ENCODE data around the gene PARD3B. TPM values are rescaled to one million over a fixed set of nuclear protein-coding genes. Genes with fewer than 3 reads are reported as not detected.

Gene PARD3B
- total RNA-seq, 1 experiment from 2014 or later, result 7.6 TPM

GRCh38 chr2:205370726-205371125 lies 825.5 kb downstream of the PARD3B start:
- CTCF ChIA-PET, result no interaction called here
- no peak for TF ChIP-seq CTCF (conservative IDR thresholded peaks at IDR 0.05)
- no peak for TF ChIP-seq EZH2 (IDR thresholded peaks at IDR 0.05; ENCODE audit: low read depth)

DNA sequence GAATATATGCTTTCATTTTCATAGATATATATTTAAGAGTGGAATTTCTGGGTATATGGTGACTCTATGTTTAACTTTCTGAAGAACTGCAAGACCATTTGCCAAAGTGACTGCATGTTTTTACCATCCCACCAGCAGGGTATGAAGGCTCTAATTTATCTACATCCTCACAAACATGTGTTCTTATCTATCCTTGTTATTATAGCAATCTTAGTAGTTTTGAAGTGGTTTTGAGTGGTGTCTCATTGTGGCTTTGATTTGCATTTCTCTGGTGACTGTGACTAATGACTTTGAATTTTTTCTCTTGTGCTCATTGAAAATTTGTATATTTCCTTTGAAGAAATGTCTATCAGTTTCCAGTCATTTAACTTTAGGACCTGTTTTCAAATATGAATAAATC lies 826.9 kb downstream of the PARD3B start:
- intact Hi-C loops (cut with micrococcal nuclease; ENCODE audit: unreplicated experiment), result no loop called here
- no peaks in the 10 kb centered on the region for H3K36me3 ChIP-seq (ENCODE audit: low read depth)
- DNase-seq, result no peak
- no peaks in the 10 kb centered on the region for H4K20me1 ChIP-seq (ENCODE audit: insufficient read depth)
- H3K9me3 ChIP-seq (ENCODE audit: insufficient read depth, low read depth), result no peaks in the 10 kb centered on the region
- H3K27ac ChIP-seq, result no peak overlapping the region
- TF ChIP-seq EZH2 (IDR thresholded peaks at IDR 0.05; ENCODE audit: low read depth) (no peak), CTCF (conservative IDR thresholded peaks at IDR 0.05) (no peak)
- no peak overlapping the region for H3K4me2 ChIP-seq
- POLR2A ChIA-PET (ENCODE audit: unreplicated experiment), result no interaction called here
- H3K4me1 ChIP-seq (replicated peaks; ENCODE audit: insufficient read depth), result no peaks in the 10 kb centered on the region
- no peaks in the 10 kb centered on the region for H3F3A ChIP-seq (ENCODE audit: insufficient read depth, low read depth)
- no peaks in the 10 kb centered on the region for H3K9me2 ChIP-seq (ENCODE audit: insufficient read depth)
- H3K27me3 ChIP-seq (ENCODE audit: insufficient read depth, low read depth), result no peaks in the 10 kb centered on the region
- CTCF ChIA-PET, result no interaction called here
- no peak overlapping the region for H2AFZ ChIP-seq
- no TSS peak for BruUV-seq (replicated peaks)
- no peaks in the 10 kb centered on the region for H3K79me2 ChIP-seq (ENCODE audit: low read depth)
- H3K4me3 ChIP-seq, result no peak overlapping the region

More at GRCh38 chr2:205370726-205371125, 825.5 kb downstream of the PARD3B start:
- Histone ChIP-seq H3K4me2 (no peak overlapping the region), H3K4me1 (replicated peaks; ENCODE audit: insufficient read depth) (no peaks in the 10 kb centered on the region), H3K79me2 (ENCODE audit: low read depth) (no peaks in the 10 kb centered on the region), H3K4me3 (no peak overlapping the region), H3K9me3 (ENCODE audit: insufficient read depth, low read depth) (no peaks in the 10 kb centered on the region), H3K27me3 (ENCODE audit: insufficient read depth, low read depth) (no peaks in the 10 kb centered on the region), H3K36me3 (ENCODE audit: low read depth) (no peaks in the 10 kb centered on the region), H2AFZ (no peak overlapping the region), H3K27ac (no peak overlapping the region), H4K20me1 (ENCODE audit: insufficient read depth) (no peaks in the 10 kb centered on the region), H3F3A (ENCODE audit: insufficient read depth, low read depth) (no peaks in the 10 kb centered on the region), H3K9me2 (ENCODE audit: insufficient read depth) (no peaks in the 10 kb centered on the region)
- DNase-seq, result no peak
- BruUV-seq (replicated peaks), result no TSS peak
- intact Hi-C loops (cut with micrococcal nuclease; ENCODE audit: unreplicated experiment), result no loop called here
- POLR2A ChIA-PET (ENCODE audit: unreplicated experiment), result no interaction called here

DNA sequence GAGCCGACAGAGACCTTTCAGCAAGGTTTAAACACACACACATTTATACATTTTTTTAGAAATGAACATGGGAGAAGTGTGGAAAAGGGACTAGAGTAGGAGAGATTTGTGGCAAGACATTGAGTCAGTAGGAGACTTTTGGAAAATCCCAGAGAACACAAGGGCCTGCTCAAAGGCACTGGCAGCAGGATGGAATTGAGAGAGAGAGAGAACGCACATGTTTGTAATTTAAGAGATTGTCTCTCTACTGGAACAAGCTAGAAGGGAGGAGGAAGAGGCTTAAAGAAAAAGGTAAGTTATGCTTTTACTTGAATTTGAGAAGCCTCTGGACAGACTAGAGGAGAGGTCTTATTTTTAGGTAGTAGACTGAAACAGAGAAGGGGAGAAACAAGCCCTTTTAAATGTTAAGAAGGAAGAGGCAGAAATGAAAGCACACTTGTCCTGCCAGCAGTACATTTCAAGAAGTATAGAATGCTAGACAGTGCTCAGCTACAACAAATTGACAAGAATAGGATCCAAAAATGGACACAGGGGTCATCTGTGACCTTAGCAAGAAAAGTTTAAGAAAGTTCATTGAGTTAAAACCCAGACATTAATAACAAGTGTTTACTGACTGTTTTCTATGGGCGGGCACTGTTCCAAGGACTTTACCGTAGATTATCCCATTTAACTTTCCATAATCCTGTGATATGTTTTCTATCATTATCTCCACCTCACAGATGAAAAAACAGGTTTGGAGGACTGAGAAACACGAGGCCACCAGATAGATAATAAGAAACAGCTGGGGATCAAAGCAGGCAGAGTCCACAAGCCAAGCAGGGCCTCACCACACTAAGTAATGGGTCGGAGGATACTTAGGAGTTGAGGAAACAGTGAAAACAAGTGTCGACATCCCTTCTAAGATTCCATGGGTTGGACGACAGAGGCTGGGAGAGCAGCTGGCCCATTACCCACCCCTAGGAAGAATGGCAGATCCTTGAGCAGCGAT lies 830.5 kb downstream of the PARD3B start:
- intact Hi-C loops (cut with micrococcal nuclease; ENCODE audit: unreplicated experiment), result no loop called here
- Histone ChIP-seq H3K9me2 (ENCODE audit: insufficient read depth) (no peaks in the 10 kb centered on the region), H2AFZ (no peak overlapping the region), H3K27me3 (ENCODE audit: insufficient read depth, low read depth) (no peaks in the 10 kb centered on the region), H3K4me1 (replicated peaks; ENCODE audit: insufficient read depth) (no peaks in the 10 kb centered on the region), H3F3A (ENCODE audit: insufficient read depth, low read depth) (no peaks in the 10 kb centered on the region), H3K36me3 (ENCODE audit: low read depth) (no peaks in the 10 kb centered on the region), H3K9me3 (ENCODE audit: insufficient read depth, low read depth) (no peaks in the 10 kb centered on the region), H4K20me1 (ENCODE audit: insufficient read depth) (no peaks in the 10 kb centered on the region), H3K4me2 (no peak overlapping the region), H3K79me2 (ENCODE audit: low read depth) (no peaks in the 10 kb centered on the region), H3K27ac (no peak overlapping the region), H3K4me3 (no peak overlapping the region)
- ChIA-PET CTCF (no interaction called here), POLR2A (ENCODE audit: unreplicated experiment) (no interaction called here)
- BruUV-seq (replicated peaks), result no TSS peak
- no peak for DNase-seq
- no peak for TF ChIP-seq CTCF (conservative IDR thresholded peaks at IDR 0.05)
- no peak for TF ChIP-seq EZH2 (IDR thresholded peaks at IDR 0.05; ENCODE audit: low read depth)

All from PC-9 (cell line).